Measurements from ENCODE around the gene MMP14.

Gene MMP14

DNA sequence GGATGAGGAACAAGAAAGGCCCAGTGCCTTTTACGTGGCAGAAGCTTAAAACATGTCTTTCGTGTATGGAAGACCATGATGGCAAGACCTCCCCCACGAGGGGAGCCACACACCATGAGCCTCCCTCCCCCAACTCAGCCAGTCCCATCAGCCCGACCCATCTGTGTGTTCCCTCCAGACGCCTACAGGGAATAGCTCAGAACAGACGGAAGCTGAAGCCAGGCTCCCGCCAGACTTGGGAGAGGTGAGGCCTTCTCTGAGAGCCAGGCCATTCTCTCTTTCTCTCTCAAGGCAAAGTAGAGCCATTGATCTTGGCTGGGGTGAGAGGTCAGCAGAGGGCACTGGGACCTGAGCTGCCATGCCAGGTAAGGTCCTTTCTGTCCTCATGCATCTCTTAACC is 56.1 kb downstream of the MMP14 start:
- Histone ChIP-seq H3K36me3 (peaks cover 2 to 45% (median 21%) of the 10 kb centered on the region in 11 experiments; a peak in 19 of 22 replicates), H3K4me1 (peaks cover 13 to 37% (median 27%) of the 10 kb centered on the region in 10 experiments), H4K20me1 (0 out of 22 replicates have a peak, but pooled peaks cover 0 to 2% (median 0%) of the 10 kb centered on the region in 11 experiments), H3K9me3 (replicated peaks in 1 of 11) (no peaks in the 10 kb centered on the region), H3K4me3 (no peak overlapping the region), H3K27me3 (no peaks in the 10 kb centered on the region), H3K9ac (no peak overlapping the region), H3K4me2 (peak overlapping the region in 3 of 11 experiments; percentile 1 to 24 (median 20); a peak in 2 of 22 replicates), H3K27ac (no peak overlapping the region)
- no peak for TF ChIP-seq Cebpa-rat (IDR thresholded peaks at IDR 0.05)

DNA sequence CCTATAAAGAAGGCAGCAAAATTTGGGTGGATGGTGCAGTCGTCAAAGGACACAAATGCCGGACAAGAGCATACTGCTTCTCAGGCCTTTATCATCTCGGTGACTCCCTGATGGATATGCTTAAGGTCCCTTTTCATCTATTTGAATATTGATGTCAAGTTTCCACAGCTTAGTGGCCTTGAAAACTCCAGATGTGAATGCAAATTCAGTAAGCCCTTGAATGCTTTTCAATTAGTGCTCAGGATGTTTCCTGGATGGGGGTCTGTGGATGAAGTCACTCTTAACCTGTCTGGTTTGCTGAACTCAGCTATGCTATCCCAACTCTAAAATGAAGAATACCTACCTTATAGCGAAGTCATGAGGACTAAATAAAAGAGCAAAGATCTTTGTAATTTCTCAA is 57.3 kb downstream of the MMP14 start:
- no peak overlapping the region for H3K27ac ChIP-seq
- no peak overlapping the region for H3K9ac ChIP-seq
- no peaks in the 10 kb centered on the region for H3K9me3 ChIP-seq (replicated peaks in 1 of 11)
- H3K4me3 ChIP-seq: no peak overlapping the region
- H3K36me3 ChIP-seq: peaks cover 13 to 57% (median 33%) of the 10 kb centered on the region in 11 experiments
- H4K20me1 ChIP-seq: 0 out of 22 replicates have a peak, but pooled peaks cover 0 to 2% (median 0%) of the 10 kb centered on the region in 11 experiments
- TF ChIP-seq Cebpa-rat (IDR thresholded peaks at IDR 0.05): no peak
- H3K4me1 ChIP-seq: peaks cover 5 to 25% (median 14%) of the 10 kb centered on the region in 10 experiments
- no peaks in the 10 kb centered on the region for H3K27me3 ChIP-seq
- H3K4me2 ChIP-seq: no peak overlapping the region

DNA sequence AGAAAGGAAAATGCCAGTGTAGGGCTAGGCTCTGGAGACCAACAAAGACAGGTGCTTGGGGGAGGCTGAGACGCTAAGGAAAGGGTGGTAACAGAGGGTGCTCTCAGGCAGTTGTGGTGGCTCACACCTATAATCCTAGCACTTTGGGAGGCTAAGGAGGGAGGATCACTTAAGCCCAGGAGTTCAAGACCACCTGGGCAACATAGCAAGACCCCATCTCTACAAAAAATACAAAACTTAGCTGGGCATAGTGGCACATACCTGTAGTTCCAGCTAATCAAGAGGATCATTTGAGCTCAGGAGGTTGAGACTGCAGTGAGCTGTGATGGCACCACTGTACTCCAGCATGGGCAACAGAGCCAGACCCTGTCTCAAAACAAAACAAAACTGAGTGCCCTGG is 59.0 kb downstream of the MMP14 start:
- peaks cover 0 to 12% (median 4%) of the 10 kb centered on the region in 10 experiments; a peak in 12 of 20 replicates for H3K4me1 ChIP-seq
- no peak overlapping the region for H3K27ac ChIP-seq
- H3K36me3 ChIP-seq: peaks cover 28 to 72% (median 48%) of the 10 kb centered on the region in 11 experiments
- TF ChIP-seq Cebpa-rat (IDR thresholded peaks at IDR 0.05): no peak
- H3K9me3 ChIP-seq (replicated peaks in 1 of 11): no peaks in the 10 kb centered on the region
- H3K27me3 ChIP-seq: no peaks in the 10 kb centered on the region
- no peak overlapping the region for H3K4me3 ChIP-seq
- no peak overlapping the region for H3K4me2 ChIP-seq
- peaks cover 0 to 6% (median 0%) of the 10 kb centered on the region in 11 experiments; a peak in 3 of 22 replicates for H4K20me1 ChIP-seq
- H3K9ac ChIP-seq: no peak overlapping the region

- Histone ChIP-seq H3K4me3 (no peak overlapping the region), H3K36me3 (peaks cover 38 to 81% (median 57%) of the 10 kb centered on the region in 11 experiments), H3K4me1 (peaks cover 0 to 12% (median 6%) of the 10 kb centered on the region in 10 experiments; a peak in 9 of 20 replicates), H3K27me3 (no peaks in the 10 kb centered on the region), H3K27ac (no peak overlapping the region), H3K9me3 (replicated peaks in 1 of 11) (no peaks in the 10 kb centered on the region), H4K20me1 (peaks cover 0 to 13% (median 4%) of the 10 kb centered on the region in 11 experiments; a peak in 6 of 22 replicates), H3K4me2 (no peak overlapping the region), H3K9ac (no peak overlapping the region)
- TF ChIP-seq Cebpa-rat (IDR thresholded peaks at IDR 0.05): no peak
Observed at GRCh38 chr14:22896356-22896755, 60.0 kb downstream of the MMP14 start.

GRCh38 chr14:22896760-22897159 is 60.4 kb downstream of the MMP14 start:
- H3K4me2 ChIP-seq: no peak overlapping the region
- peaks cover 0 to 12% (median 6%) of the 10 kb centered on the region in 10 experiments; a peak in 9 of 20 replicates for H3K4me1 ChIP-seq
- no peaks in the 10 kb centered on the region for H3K27me3 ChIP-seq
- H3K4me3 ChIP-seq: no peak overlapping the region
- no peak overlapping the region for H3K27ac ChIP-seq
- peaks cover 42 to 85% (median 62%) of the 10 kb centered on the region in 11 experiments for H3K36me3 ChIP-seq
- no peak for TF ChIP-seq Cebpa-rat (IDR thresholded peaks at IDR 0.05)
- no peaks in the 10 kb centered on the region for H3K9me3 ChIP-seq (replicated peaks in 1 of 11)
- no peak overlapping the region for H3K9ac ChIP-seq
- H4K20me1 ChIP-seq: peaks cover 0 to 17% (median 4%) of the 10 kb centered on the region in 11 experiments; a peak in 6 of 22 replicates

- no peaks in the 10 kb centered on the region for H3K9me3 ChIP-seq (replicated peaks in 1 of 11)
- peaks cover 0 to 19% (median 4%) of the 10 kb centered on the region in 11 experiments; a peak in 6 of 22 replicates for H4K20me1 ChIP-seq
- H3K27me3 ChIP-seq: no peaks in the 10 kb centered on the region
- H3K4me1 ChIP-seq: peaks cover 0 to 12% (median 6%) of the 10 kb centered on the region in 10 experiments; a peak in 9 of 20 replicates
- no peak overlapping the region for H3K4me3 ChIP-seq
- H3K9ac ChIP-seq: 0 out of 22 replicates have a peak overlapping the region, but pooled peaks of 2 of the 11 experiments have one; percentile 5
- H3K4me2 ChIP-seq: no peak overlapping the region
- H3K27ac ChIP-seq: no peak overlapping the region
- TF ChIP-seq Cebpa-rat (IDR thresholded peaks at IDR 0.05): no peak
- H3K36me3 ChIP-seq: peaks cover 48 to 90% (median 66%) of the 10 kb centered on the region in 11 experiments
Observed at GRCh38 chr14:22897357-22897756, 61.0 kb downstream of the MMP14 start.
